Karpas-422 (cell line): ENCODE measurements around the gene ALDH5A1. TPM values are rescaled to one million over a fixed set of nuclear protein-coding genes. Genes with fewer than 3 reads are reported as not detected.

Experiments
- DNase-seq: peaks from one replicate; pipeline ENCODE4 v3.0.0-alpha.2; 2015
- H2AFZ ChIP-seq: fragments of 200-600 bp; sonication (generic); 2 replicates; pipeline ENCODE4 v1.6.1; 2014; ENCODE audit warnings: antibody characterized with exemption, low read length, mixed read lengths
- H3K27ac ChIP-seq: fragments of 200-600 bp; sonication (generic); 2 replicates; pipeline ENCODE4 v1.5.1; 2014; ENCODE audit warnings: mild to moderate bottlenecking, low read length, moderate library complexity
- H3K27me3 ChIP-seq: fragments of 200-600 bp; sonication (generic); 2 replicates; pipeline ENCODE4 v1.6.1; 2014; ENCODE audit warnings: low read length, mixed read lengths
- H3K36me3 ChIP-seq: fragments of 200-600 bp; sonication (generic); 2 replicates; pipeline ENCODE4 v1.6.1; 2014; ENCODE audit warnings: low read length, mixed read lengths; ENCODE audit not compliant: insufficient read depth
- H3K4me1 ChIP-seq: fragments of 200-600 bp; sonication (generic); 2 replicates; pipeline ENCODE4 v1.6.1; 2014; ENCODE audit warnings: mild to moderate bottlenecking, low read length, mixed read lengths
- H3K4me2 ChIP-seq: fragments of 200-600 bp; sonication (generic); 2 replicates; pipeline ENCODE4 v1.6.1; 2014; ENCODE audit warnings: low read length, low read depth, mild to moderate bottlenecking; ENCODE audit not compliant: poor library complexity, severe bottlenecking
- H3K4me3 ChIP-seq: fragments of 200-600 bp; sonication (generic); 2 replicates; pipeline ENCODE4 v1.5.1; 2014; ENCODE audit warnings: mild to moderate bottlenecking, antibody characterized with exemption, low read length, mixed read lengths
- H3K79me2 ChIP-seq: fragments of 200-600 bp; sonication (generic); 2 replicates; pipeline ENCODE4 v1.6.1; 2014; ENCODE audit warnings: mild to moderate bottlenecking, low read length, mixed read lengths
- H3K9ac ChIP-seq: fragments of 200-600 bp; sonication (generic); 2 replicates; pipeline ENCODE4 v1.6.0; 2014; ENCODE audit warnings: low read length
- H3K9me2 ChIP-seq: fragments of 200-600 bp; sonication (generic), shearing (Covaris generic); replicated peaks from 2 replicates; pipeline ENCODE4 v1.6.0; 2014; ENCODE audit warnings: mild to moderate bottlenecking, low read length, moderate library complexity; ENCODE audit not compliant: insufficient read depth
- H3K9me3 ChIP-seq: fragments of 300-700, 200-600 bp; sonication (generic); 2 replicates; pipeline ENCODE4 v1.6.1; 2014; ENCODE audit warnings: low read length, mixed read lengths
- H4K20me1 ChIP-seq: fragments of 200-600 bp; sonication (generic); 2 replicates; pipeline ENCODE4 v1.6.1; 2014; ENCODE audit warnings: mild to moderate bottlenecking, antibody characterized with exemption, low read length, low read depth; ENCODE audit not compliant: insufficient read depth
- total RNA-seq: library from RNA; depleted of rRNA; stranded (reverse); fragments of >200 nt; shearing (Covaris generic); gene quantifications from 2 replicates; pipeline ENCODE4 v1.2.3, GENCODE V29; 2014; ENCODE audit warnings: low replicate concordance

Gene ALDH5A1
- total RNA-seq, 1 experiment from 2014 or later = 33.1 TPM

DNA sequence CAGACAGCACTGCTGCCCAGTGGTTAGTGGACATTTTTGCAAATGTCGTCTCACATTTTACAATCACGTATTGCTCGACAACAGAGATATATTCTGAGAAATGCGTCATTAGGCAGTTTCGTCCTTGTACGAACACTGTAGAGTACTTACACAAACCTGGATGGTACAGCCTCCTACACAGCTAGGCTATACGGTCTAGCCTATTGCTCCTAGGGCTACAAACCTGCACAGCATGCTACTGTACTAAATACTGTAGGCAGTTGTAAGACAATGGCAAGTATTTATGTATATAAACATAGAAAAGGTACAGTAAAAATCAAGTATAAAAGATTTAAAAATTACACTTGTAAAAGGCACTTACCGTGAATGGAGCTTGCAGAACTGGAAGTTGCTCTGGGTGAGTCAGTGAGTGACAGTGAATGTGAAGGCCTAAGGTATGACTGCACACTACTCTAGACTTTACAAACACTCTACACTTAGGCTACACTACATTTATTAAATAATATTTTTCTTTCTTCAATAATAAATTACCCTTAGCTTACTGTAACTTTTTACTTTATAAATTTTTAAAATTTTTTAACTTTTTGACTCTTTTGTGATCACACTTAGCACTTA lies 43.1 kb downstream of the ALDH5A1 start:
- no peak overlapping the region for H3K4me3 ChIP-seq
- no peak overlapping the region for H3K4me2 ChIP-seq
- DNase-seq = no peak
- H3K9me2 ChIP-seq = no peaks in the 10 kb centered on the region
- H3K27me3 ChIP-seq = no peaks in the 10 kb centered on the region
- H3K9me3 ChIP-seq = no peaks in the 10 kb centered on the region
- no peak overlapping the region for H2AFZ ChIP-seq
- H3K27ac ChIP-seq = no peak overlapping the region
- no peak overlapping the region for H3K9ac ChIP-seq
- no peaks in the 10 kb centered on the region for H3K79me2 ChIP-seq
- H3K36me3 ChIP-seq = no peaks in the 10 kb centered on the region
- H3K4me1 ChIP-seq = no peaks in the 10 kb centered on the region
- H4K20me1 ChIP-seq = no peaks in the 10 kb centered on the region

DNA sequence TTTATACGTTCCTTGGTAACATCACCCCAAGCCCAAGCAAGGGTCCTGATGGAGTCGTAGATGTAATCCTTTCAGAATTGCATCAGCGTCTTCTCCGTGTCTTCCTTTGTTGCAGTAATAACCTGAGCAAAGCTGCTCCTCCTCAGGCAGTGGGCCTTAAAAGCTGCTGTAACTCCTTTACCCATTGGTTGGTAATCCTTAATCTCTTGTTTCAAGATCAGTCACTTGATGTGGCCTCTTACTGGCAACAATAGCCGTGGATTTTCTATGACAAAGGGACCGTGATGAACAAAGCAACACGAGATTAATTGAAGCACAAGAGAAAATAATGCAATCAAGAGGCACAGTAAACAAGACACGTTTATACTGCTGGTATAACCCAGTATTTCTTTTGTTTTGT lies 44.6 kb downstream of the ALDH5A1 start:
- Histone ChIP-seq H3K4me3 (no peak overlapping the region), H3K9me2 (no peaks in the 10 kb centered on the region), H3K36me3 (no peaks in the 10 kb centered on the region), H4K20me1 (no peaks in the 10 kb centered on the region), H3K9ac (no peak overlapping the region), H3K27ac (no peak overlapping the region), H3K27me3 (no peaks in the 10 kb centered on the region), H3K4me2 (no peak overlapping the region), H3K9me3 (no peaks in the 10 kb centered on the region), H3K79me2 (no peaks in the 10 kb centered on the region), H2AFZ (no peak overlapping the region), H3K4me1 (no peaks in the 10 kb centered on the region)
- no peak for DNase-seq

DNA sequence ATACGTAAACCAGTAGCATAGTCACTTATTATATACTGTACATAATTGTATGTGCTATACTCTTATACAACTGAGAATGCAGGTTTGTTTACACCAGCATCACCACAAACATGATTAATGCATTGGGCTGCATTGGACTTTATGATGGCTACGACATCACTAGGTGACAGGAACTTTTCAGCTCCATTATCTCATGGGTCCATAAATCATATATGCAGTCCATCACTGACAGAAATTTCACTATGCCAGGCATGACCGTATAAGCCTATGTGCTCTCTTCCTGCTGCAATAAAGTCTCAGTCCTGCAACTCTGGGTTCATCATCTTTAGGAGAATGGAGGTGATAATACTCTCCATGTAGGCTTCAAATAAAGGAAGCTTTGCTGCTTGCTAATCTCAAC lies 45.4 kb downstream of the ALDH5A1 start:
- no peaks in the 10 kb centered on the region for H3K4me1 ChIP-seq
- H3K4me3 ChIP-seq = no peak overlapping the region
- no peaks in the 10 kb centered on the region for H3K27me3 ChIP-seq
- H3K9me3 ChIP-seq = no peaks in the 10 kb centered on the region
- no peak overlapping the region for H2AFZ ChIP-seq
- no peak overlapping the region for H3K4me2 ChIP-seq
- H4K20me1 ChIP-seq = no peaks in the 10 kb centered on the region
- no peak for DNase-seq
- H3K79me2 ChIP-seq = no peaks in the 10 kb centered on the region
- H3K9ac ChIP-seq = no peak overlapping the region
- H3K9me2 ChIP-seq = no peaks in the 10 kb centered on the region
- H3K36me3 ChIP-seq = no peaks in the 10 kb centered on the region
- no peak overlapping the region for H3K27ac ChIP-seq

DNA sequence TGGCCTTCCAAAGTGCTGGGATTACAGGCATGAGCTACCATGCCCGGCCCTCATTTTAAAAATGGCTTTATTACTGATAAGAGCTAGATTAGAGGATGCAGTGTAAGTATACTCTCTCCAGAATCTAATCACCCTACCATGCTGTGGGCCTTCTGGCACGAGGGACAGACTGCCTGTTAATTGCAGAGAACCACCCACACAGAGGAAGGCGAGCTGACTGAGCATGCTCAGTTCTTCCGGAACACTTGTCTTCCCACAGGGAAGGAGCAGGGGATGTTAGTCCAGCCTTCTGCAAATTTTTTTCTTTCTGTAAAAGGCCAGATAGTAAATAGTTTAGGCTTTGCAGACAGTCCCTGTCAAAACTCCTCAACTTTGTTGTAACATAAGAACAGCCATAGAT lies 48.9 kb downstream of the ALDH5A1 start:
- Histone ChIP-seq H3K27ac (no peak overlapping the region), H3K4me2 (no peak overlapping the region), H3K36me3 (no peaks in the 10 kb centered on the region), H3K4me3 (no peak overlapping the region), H3K79me2 (no peaks in the 10 kb centered on the region), H3K9ac (no peak overlapping the region), H2AFZ (no peak overlapping the region), H3K27me3 (no peaks in the 10 kb centered on the region), H4K20me1 (no peaks in the 10 kb centered on the region), H3K9me2 (no peaks in the 10 kb centered on the region), H3K4me1 (peaks cover 6% of the 10 kb centered on the region; the same call in 1 of the 2 replicates), H3K9me3 (no peaks in the 10 kb centered on the region)
- DNase-seq = no peak

DNA sequence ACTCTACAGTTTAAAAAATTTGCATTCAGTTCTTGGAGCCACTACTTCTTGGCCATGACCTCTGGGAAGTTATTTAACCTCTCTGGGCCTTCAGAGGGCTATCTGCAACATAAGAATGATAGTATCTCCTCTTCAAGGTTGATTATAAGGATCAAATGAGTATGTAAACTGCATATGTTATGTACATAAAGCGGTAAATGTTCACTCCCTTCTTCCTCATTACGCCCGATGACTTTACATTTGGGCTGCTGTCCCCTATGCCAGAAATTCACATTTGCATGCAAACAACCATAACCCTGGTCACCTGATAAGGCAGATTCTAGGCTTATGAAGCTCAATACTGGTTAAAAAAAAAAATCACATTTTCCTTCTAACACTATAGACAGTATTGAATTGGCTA lies 50.4 kb downstream of the ALDH5A1 start:
- no peak for DNase-seq
- H3K9ac ChIP-seq = no peak overlapping the region
- H3K9me3 ChIP-seq = no peaks in the 10 kb centered on the region

DNA sequence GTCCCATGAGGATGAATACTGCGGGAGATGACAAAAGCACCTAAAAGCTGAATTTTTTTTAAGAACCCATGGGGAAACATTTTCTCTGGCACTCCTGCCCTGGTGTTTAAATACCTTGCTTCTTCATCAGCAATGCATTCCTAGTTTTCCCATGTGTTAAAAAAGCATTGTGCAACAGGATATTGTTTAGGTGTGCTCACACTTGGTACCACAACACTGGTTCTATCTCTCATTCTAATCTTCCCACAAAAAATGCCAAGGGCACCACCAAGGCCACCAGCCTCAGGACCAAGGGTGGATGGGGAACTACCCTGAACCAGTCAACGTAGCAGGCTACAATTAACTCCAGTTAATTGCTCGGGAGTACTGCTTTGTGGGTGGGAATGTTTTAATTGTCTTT lies 50.9 kb downstream of the ALDH5A1 start:
- Histone ChIP-seq H4K20me1 (no peaks in the 10 kb centered on the region), H3K9ac (no peak overlapping the region), H3K9me3 (no peaks in the 10 kb centered on the region), H3K4me1 (peaks cover 6% of the 10 kb centered on the region; the same call in 1 of the 2 replicates), H3K27ac (no peak overlapping the region), H3K9me2 (no peaks in the 10 kb centered on the region), H3K4me2 (no peak overlapping the region), H3K79me2 (no peaks in the 10 kb centered on the region), H3K27me3 (no peaks in the 10 kb centered on the region), H2AFZ (no peak overlapping the region), H3K4me3 (no peak overlapping the region), H3K36me3 (no peaks in the 10 kb centered on the region)
- DNase-seq = no peak

More for the DNA sequence above, 50.4 kb downstream of the ALDH5A1 start:
- Histone ChIP-seq H2AFZ (no peak overlapping the region), H3K4me3 (no peak overlapping the region), H4K20me1 (no peaks in the 10 kb centered on the region), H3K36me3 (no peaks in the 10 kb centered on the region), H3K4me2 (no peak overlapping the region), H3K27ac (no peak overlapping the region), H3K9me2 (no peaks in the 10 kb centered on the region), H3K27me3 (no peaks in the 10 kb centered on the region), H3K79me2 (no peaks in the 10 kb centered on the region), H3K4me1 (peaks cover 6% of the 10 kb centered on the region; the same call in 1 of the 2 replicates)

DNA sequence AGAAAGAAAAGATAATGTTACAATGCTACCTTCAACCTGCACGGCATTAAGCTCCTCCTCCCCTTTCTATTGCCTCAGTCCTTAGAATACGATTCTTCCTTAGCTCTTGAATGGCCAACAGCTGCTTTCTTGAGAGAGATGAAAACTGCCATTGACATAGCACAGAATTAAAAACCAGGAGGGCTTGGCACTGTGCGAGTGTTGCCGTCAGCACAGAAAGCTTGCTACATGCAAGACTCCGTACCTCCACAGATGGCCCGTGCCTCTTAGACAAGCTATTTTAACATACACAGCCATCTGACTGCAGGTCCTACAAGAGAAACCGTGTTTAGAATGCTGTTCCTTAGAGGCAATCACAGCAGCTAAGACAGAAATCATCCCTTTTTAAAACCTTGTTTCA lies 51.7 kb downstream of the ALDH5A1 start:
- H3K27ac ChIP-seq = no peak overlapping the region
- H2AFZ ChIP-seq = no peak overlapping the region
- H4K20me1 ChIP-seq = no peaks in the 10 kb centered on the region
- H3K79me2 ChIP-seq = no peaks in the 10 kb centered on the region
- no peak for DNase-seq
- H3K36me3 ChIP-seq = no peaks in the 10 kb centered on the region
- no peak overlapping the region for H3K4me2 ChIP-seq
- H3K4me3 ChIP-seq = no peak overlapping the region
- H3K9me3 ChIP-seq = no peaks in the 10 kb centered on the region
- H3K9me2 ChIP-seq = no peaks in the 10 kb centered on the region
- H3K27me3 ChIP-seq = no peaks in the 10 kb centered on the region
- H3K4me1 ChIP-seq = peaks cover 6% of the 10 kb centered on the region; the same call in 1 of the 2 replicates
- no peak overlapping the region for H3K9ac ChIP-seq

DNA sequence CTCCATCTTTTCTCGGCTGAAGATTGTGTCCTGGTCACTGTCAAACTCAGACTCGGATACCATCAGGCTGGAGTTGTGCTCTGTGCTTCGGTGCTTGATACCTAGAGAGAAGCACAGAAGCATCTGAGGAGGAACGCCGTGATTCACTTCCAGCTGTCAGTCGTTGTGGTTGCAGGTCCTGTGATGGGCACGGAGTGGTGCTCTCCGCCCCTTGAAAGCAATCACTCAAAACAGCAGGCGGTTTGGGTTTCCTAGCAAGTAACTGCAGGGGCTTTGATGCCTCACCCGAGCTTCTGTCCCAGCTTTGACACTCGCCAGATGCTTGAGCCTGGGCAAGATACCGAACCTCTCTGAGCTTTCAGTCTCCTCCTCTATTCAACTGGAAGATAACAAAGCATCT lies 52.5 kb downstream of the ALDH5A1 start:
- H4K20me1 ChIP-seq = no peaks in the 10 kb centered on the region
- no peak overlapping the region for H2AFZ ChIP-seq

More for the DNA sequence above, 52.5 kb downstream of the ALDH5A1 start:
- H3K9ac ChIP-seq = no peak overlapping the region
- no peaks in the 10 kb centered on the region for H3K9me2 ChIP-seq
- H3K27ac ChIP-seq = no peak overlapping the region
- no peaks in the 10 kb centered on the region for H3K36me3 ChIP-seq
- no peak overlapping the region for H3K4me2 ChIP-seq
- peaks cover 6% of the 10 kb centered on the region; the same call in 1 of the 2 replicates for H3K4me1 ChIP-seq
- no peaks in the 10 kb centered on the region for H3K27me3 ChIP-seq
- no peaks in the 10 kb centered on the region for H3K79me2 ChIP-seq
- peak; percentile 75 for DNase-seq
- no peak overlapping the region for H3K4me3 ChIP-seq
- H3K9me3 ChIP-seq = no peaks in the 10 kb centered on the region
